ENCODE results near the gene DGKB. TPM values are rescaled to one million over a fixed set of nuclear protein-coding genes. Genes with fewer than 3 reads are reported as not detected.

DGKB gene
- polyA plus RNA-seq, 1 donor (not counting 4 experiments of a cell fraction or from before 2014, with no cell fraction given) = 0.01 TPM

DNA sequence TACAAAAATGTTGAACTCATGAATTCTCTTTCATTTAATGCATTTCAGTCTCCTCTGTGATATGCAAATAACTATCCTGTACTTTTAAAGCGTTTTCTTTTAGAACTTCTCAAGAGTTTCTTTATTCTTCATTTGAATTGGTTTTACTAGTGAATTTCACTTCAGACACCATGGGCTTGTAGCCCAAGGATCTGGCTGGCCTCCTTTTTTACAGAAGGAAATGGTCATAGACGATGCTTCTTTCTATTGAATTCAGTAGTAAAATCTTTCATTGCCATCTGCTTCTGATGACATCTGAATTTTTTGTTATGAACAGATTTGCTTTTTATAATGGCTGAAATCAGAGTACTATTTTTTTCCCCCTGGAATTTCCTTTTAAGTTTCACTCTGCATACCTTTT, 777.8 kb downstream of the DGKB start:
- TF ChIP-seq, protein P1, sequence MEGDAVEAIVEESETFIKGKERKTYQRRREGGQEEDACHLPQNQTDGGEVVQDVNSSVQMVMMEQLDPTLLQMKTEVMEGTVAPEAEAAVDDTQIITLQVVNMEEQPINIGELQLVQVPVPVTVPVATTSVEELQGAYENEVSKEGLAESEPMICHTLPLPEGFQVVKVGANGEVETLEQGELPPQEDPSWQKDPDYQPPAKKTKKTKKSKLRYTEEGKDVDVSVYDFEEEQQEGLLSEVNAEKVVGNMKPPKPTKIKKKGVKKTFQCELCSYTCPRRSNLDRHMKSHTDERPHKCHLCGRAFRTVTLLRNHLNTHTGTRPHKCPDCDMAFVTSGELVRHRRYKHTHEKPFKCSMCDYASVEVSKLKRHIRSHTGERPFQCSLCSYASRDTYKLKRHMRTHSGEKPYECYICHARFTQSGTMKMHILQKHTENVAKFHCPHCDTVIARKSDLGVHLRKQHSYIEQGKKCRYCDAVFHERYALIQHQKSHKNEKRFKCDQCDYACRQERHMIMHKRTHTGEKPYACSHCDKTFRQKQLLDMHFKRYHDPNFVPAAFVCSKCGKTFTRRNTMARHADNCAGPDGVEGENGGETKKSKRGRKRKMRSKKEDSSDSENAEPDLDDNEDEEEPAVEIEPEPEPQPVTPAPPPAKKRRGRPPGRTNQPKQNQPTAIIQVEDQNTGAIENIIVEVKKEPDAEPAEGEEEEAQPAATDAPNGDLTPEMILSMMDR (optimal IDR thresholded peaks at IDR 0.05 in 1 of 3, IDR thresholded peaks at IDR 0.05 in 1 of 3, conservative IDR thresholded peaks at IDR 0.05 in 1 of 3; ENCODE audit: extremely low read depth in 1 of 3, insufficient read depth in 2 of 3, low read length in 3 of 3) = no peak
- no peak for TF ChIP-seq EZH2 (IDR thresholded peaks at IDR 0.05; ENCODE audit: low read length)
- DNase-seq (ENCODE audit: low read depth, low spot score) (no peak), FAIRE-seq (no peak)
- no peak overlapping the region for H2AFZ ChIP-seq (ENCODE audit: control insufficient read depth, low read length)
- H3K27me3 ChIP-seq (ENCODE audit: control insufficient read depth, extremely low read depth, insufficient read depth, low read length) = no peaks in the 10 kb centered on the region
- H3K4me2 ChIP-seq (ENCODE audit: control insufficient read depth, extremely low read depth, insufficient read depth, low read depth, low read length) = no peak overlapping the region
- H3K4me1 ChIP-seq (ENCODE audit: control insufficient read depth, extremely low read depth, insufficient read depth, low read length) = no peaks in the 10 kb centered on the region
- H4K20me1 ChIP-seq (ENCODE audit: control insufficient read depth, extremely low read depth, insufficient read depth, low read length) = no peaks in the 10 kb centered on the region
- no peak overlapping the region for H3K4me3 ChIP-seq (ENCODE audit: control insufficient read depth in 2 of 3, extremely low read depth in 1 of 3, insufficient read depth in 2 of 3, low read depth in 1 of 3, low read length in 3 of 3)
- no peak overlapping the region for H3K27ac ChIP-seq (ENCODE audit: control insufficient read depth, insufficient read depth, low read length)
- H3K36me3 ChIP-seq (ENCODE audit: control insufficient read depth in 2 of 2, extremely low read depth in 1 of 2, insufficient read depth in 2 of 2, low read length in 2 of 2) = no peaks in the 10 kb centered on the region
- no peaks in the 10 kb centered on the region for H3K9me3 ChIP-seq (ENCODE audit: control insufficient read depth, low read depth, low read length)
- dilution Hi-C loops (cut with MboI; ENCODE audit: extremely low pct_ligation_motif_present, low sequenced_read_pairs) = no loop called here
- no peaks in the 10 kb centered on the region for H3K9me1 ChIP-seq (ENCODE audit: control insufficient read depth, extremely low read depth, insufficient read depth, low read length)
- H3K79me2 ChIP-seq (ENCODE audit: control insufficient read depth, insufficient read depth, low read length) = no peaks in the 10 kb centered on the region
- no peak overlapping the region for H3K9ac ChIP-seq (ENCODE audit: control insufficient read depth, extremely low read depth, insufficient read depth, low read length)

DNA sequence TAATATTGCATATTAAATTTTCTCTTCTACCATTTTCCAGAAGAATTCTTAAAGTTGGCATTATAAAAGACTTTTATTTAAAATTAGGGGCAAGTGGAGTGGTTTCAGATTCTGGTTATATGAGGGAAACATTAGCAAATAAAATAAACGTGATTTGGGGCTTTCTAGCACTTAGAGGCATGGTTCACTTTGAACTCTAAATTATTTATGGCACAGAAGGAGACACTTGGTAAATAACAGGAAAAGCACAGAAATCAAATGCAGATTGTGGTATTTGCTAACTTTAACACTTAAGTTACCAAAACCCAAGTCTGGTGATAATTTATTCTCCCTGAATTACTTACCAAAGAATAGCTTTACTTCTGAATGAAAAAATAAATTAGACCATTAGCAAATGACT, 778.6 kb downstream of the DGKB start:
- FAIRE-seq (no peak), DNase-seq (ENCODE audit: low read depth, low spot score) (no peak)

More for the DNA sequence above, 778.6 kb downstream of the DGKB start:
- no peak overlapping the region for H3K27ac ChIP-seq (ENCODE audit: control insufficient read depth, insufficient read depth, low read length)
- H3K36me3 ChIP-seq (ENCODE audit: control insufficient read depth in 2 of 2, extremely low read depth in 1 of 2, insufficient read depth in 2 of 2, low read length in 2 of 2) = no peaks in the 10 kb centered on the region
- no peaks in the 10 kb centered on the region for H3K79me2 ChIP-seq (ENCODE audit: control insufficient read depth, insufficient read depth, low read length)
- H2AFZ ChIP-seq (ENCODE audit: control insufficient read depth, low read length) = no peak overlapping the region
- no peak overlapping the region for H3K4me2 ChIP-seq (ENCODE audit: control insufficient read depth, extremely low read depth, insufficient read depth, low read depth, low read length)
- no peaks in the 10 kb centered on the region for H3K4me1 ChIP-seq (ENCODE audit: control insufficient read depth, extremely low read depth, insufficient read depth, low read length)
- no peaks in the 10 kb centered on the region for H4K20me1 ChIP-seq (ENCODE audit: control insufficient read depth, extremely low read depth, insufficient read depth, low read length)
- dilution Hi-C loops (cut with MboI; ENCODE audit: extremely low pct_ligation_motif_present, low sequenced_read_pairs) = no loop called here
- no peak overlapping the region for H3K4me3 ChIP-seq (ENCODE audit: control insufficient read depth in 2 of 3, extremely low read depth in 1 of 3, insufficient read depth in 2 of 3, low read depth in 1 of 3, low read length in 3 of 3)
- H3K9me3 ChIP-seq (ENCODE audit: control insufficient read depth, low read depth, low read length) = no peaks in the 10 kb centered on the region
- no peaks in the 10 kb centered on the region for H3K27me3 ChIP-seq (ENCODE audit: control insufficient read depth, extremely low read depth, insufficient read depth, low read length)
- TF ChIP-seq, protein P1 (optimal IDR thresholded peaks at IDR 0.05 in 1 of 3, IDR thresholded peaks at IDR 0.05 in 1 of 3, conservative IDR thresholded peaks at IDR 0.05 in 1 of 3; ENCODE audit: extremely low read depth in 1 of 3, insufficient read depth in 2 of 3, low read length in 3 of 3) = no peak
- TF ChIP-seq EZH2 (IDR thresholded peaks at IDR 0.05; ENCODE audit: low read length) = no peak
- no peaks in the 10 kb centered on the region for H3K9me1 ChIP-seq (ENCODE audit: control insufficient read depth, extremely low read depth, insufficient read depth, low read length)
- H3K9ac ChIP-seq (ENCODE audit: control insufficient read depth, extremely low read depth, insufficient read depth, low read length) = no peak overlapping the region

All from keratinocyte (primary cell).